GM10248 (cell line): ENCODE results near the gene PCDHA4.
"Not testable (repeated sequence)": the region's sequence is repeated elsewhere in the genome, so short reads cannot be mapped to it uniquely, and the experiment has no call there.

Experiments used
- CTCF ChIA-PET: fragments of 300-600 bp; sonication (Branson Sonifier 250); formaldehyde crosslinking; extraction: SDS; loops from one replicate; lab custom pipeline; 2021; ENCODE audit warnings: antibody characterized with exemption; lab: Yijun Ruan, JAX
- POLR2A ChIA-PET: fragments of 350-650 bp; sonication (Branson Sonifier 250); formaldehyde crosslinking; extraction: SDS; loops from one replicate; lab custom pipeline; 2020; ENCODE audit warnings: antibody characterized with exemption; lab: Yijun Ruan, JAX
- DNase-seq: peaks from one replicate; pipeline ENCODE4 v3.0.0; 2012; ENCODE audit errors: extremely low spot score
- CTCF ChIP-seq: IDR thresholded peaks from 2 replicates; pipeline ENCODE4 v1.5.1; 2012; ENCODE audit warnings: mild to moderate bottlenecking, low read depth; ENCODE audit errors: extremely low read depth, missing control alignments, control extremely low read depth

PCDHA4 gene

GRCh38 chr5:140802781-140803271 is 4.0 kb upstream of the PCDHA4 start:
- TF ChIP-seq CTCF = no peak

GRCh38 chr5:140808241-140808888 is 1.5 kb downstream of the PCDHA4 start:
- CTCF ChIA-PET = interaction anchor here (1.0 to 1.1 kb wide), 2 partner anchors 9 to 22 kb away, joined by 3 to 4 read pairs; partner anchors contain the start of gene PCDHA1
- DNase-seq, POLR2A ChIA-PET: not testable (repeated sequence)

More at GRCh38 chr5:140802781-140803271, 4.0 kb upstream of the PCDHA4 start:
- ChIA-PET POLR2A (no interaction called here), CTCF (no interaction called here)
- DNase-seq = no peak

GRCh38 chr5:140808889-140809291 is 2.0 kb downstream of the PCDHA4 start:
- CTCF ChIA-PET = no interaction called here
- TF ChIP-seq CTCF = no peak
- no peak for DNase-seq
- POLR2A ChIA-PET = no interaction called here

- no peak for TF ChIP-seq CTCF
- CTCF ChIA-PET = no interaction called here
- DNase-seq = no peak
- POLR2A ChIA-PET = no interaction called here
These were observed 14.8 kb downstream of the PCDHA4 start, which contains the start of gene PCDHA5 for GRCh38 chr5:140821375-140822280. PCDHA5 (plus strand) TSS chr5:140821613.

- POLR2A ChIA-PET = no interaction called here
- no peak for TF ChIP-seq CTCF
- CTCF ChIA-PET = no interaction called here
- no peak for DNase-seq
These were observed 15.4 kb downstream of the PCDHA4 start for GRCh38 chr5:140822281-140822629.

GRCh38 chr5:140822969-140823368 is 16.1 kb downstream of the PCDHA4 start:
- CTCF ChIA-PET, DNase-seq, POLR2A ChIA-PET: not testable (repeated sequence)

- POLR2A ChIA-PET = no interaction called here
- CTCF ChIA-PET = no interaction called here
- no peak for DNase-seq
- no peak for TF ChIP-seq CTCF
These were observed 16.6 kb downstream of the PCDHA4 start for GRCh38 chr5:140823475-140823874.
